HepG2 (cell line): ENCODE measurements around the gene CUL2. TPM values are rescaled to one million over a fixed set of nuclear protein-coding genes. Genes with fewer than 3 reads are reported as not detected.
A peak's percentile ranks its signal among the peaks of the same experiment; 100 is the strongest.

ENCODE experiments used
- FOXM1 ChIP-seq: sonication (generic); formaldehyde crosslinking; IDR thresholded peaks from 2 replicates; pipeline ENCODE4 v1.5.0; 2020; ENCODE audit warnings: missing genetic modification reagents
- FOXP1 ChIP-seq, 2 experiments: fragments of 450-650 bp in 1 of 2; IDR thresholded peaks; 2 replicates each; pipeline ENCODE4 v1.6.1; 2017 to 2018; ENCODE audit warnings: antibody characterized with exemption in 1 of 2
- GATAD2A ChIP-seq: IDR thresholded peaks from 2 replicates; pipeline ENCODE4 v1.6.1; 2016
- GTF3A ChIP-seq: sonication (generic); formaldehyde crosslinking; conservative IDR thresholded peaks from 2 replicates; pipeline ENCODE4 v1.4.0; 2020; ENCODE audit warnings: mild to moderate bottlenecking, missing genetic modification reagents
- IKZF1 ChIP-seq: fragments of 450-650 bp; IDR thresholded peaks from 2 replicates; pipeline ENCODE4 v1.7.1; 2016
- KLF9 ChIP-seq: IDR thresholded peaks from 2 replicates; pipeline ENCODE4 v1.6.1; 2016; ENCODE audit warnings: low read depth
- PCBP2 ChIP-seq: fragments of 200-400 bp; formaldehyde crosslinking; optimal IDR thresholded peaks from 2 replicates; pipeline ENCODE3; 2018; ENCODE audit warnings: low read length, low read depth; ENCODE audit not compliant: poor library complexity, severe bottlenecking
- PHF20 ChIP-seq: sonication (generic); formaldehyde crosslinking; IDR thresholded peaks from 2 replicates; pipeline ENCODE4 v1.5.0; 2020; ENCODE audit warnings: mild to moderate bottlenecking, missing genetic modification reagents
- PITX1 ChIP-seq: sonication (generic); formaldehyde crosslinking; IDR thresholded peaks from 2 replicates; pipeline ENCODE4 v1.5.1; 2020; ENCODE audit warnings: mild to moderate bottlenecking, missing genetic modification reagents
- RCOR2 ChIP-seq: IDR thresholded peaks from 2 replicates; pipeline ENCODE4 v1.6.1; 2016; ENCODE audit warnings: missing biosample characterization, missing genetic modification reagents
- SNAI1 ChIP-seq: sonication (generic); formaldehyde crosslinking; IDR thresholded peaks from 2 replicates; pipeline ENCODE4 v1.5.0; 2020; ENCODE audit warnings: mild to moderate bottlenecking, missing genetic modification reagents, borderline replicate concordance
- SP4 ChIP-seq: sonication (generic); formaldehyde crosslinking; IDR thresholded peaks from 2 replicates; pipeline ENCODE4 v1.8.1; 2023; ENCODE audit warnings: mild to moderate bottlenecking, missing genetic modification reagents
- TCF12 ChIP-seq, 2 experiments: fragments of 450-650 bp in 1 of 2; sonication (generic) in 1 of 2; formaldehyde crosslinking in 1 of 2; IDR thresholded peaks; 2 replicates each; pipeline versions ENCODE4 v1.6.1 to v1.8.0; 2017 to 2022; ENCODE audit warnings: antibody characterized with exemption in 1 of 2, mild to moderate bottlenecking in 1 of 2, missing genetic modification reagents in 1 of 2, moderate library complexity in 1 of 2
- TMF1 ChIP-seq: sonication (generic); formaldehyde crosslinking; IDR thresholded peaks from 2 replicates; pipeline ENCODE4 v1.8.1; 2022; ENCODE audit warnings: low read depth, missing genetic modification reagents
- ZBTB34 ChIP-seq: sonication (generic); formaldehyde crosslinking; IDR thresholded peaks from 2 replicates; pipeline ENCODE4 v1.8.0; 2022; ENCODE audit warnings: mild to moderate bottlenecking, missing genetic modification reagents
- ZFP82 ChIP-seq: sonication (generic); formaldehyde crosslinking; IDR thresholded peaks from 2 replicates; pipeline ENCODE4 v1.5.1; 2020; ENCODE audit warnings: mild to moderate bottlenecking, missing genetic modification reagents, borderline replicate concordance
- ZNF251 ChIP-seq: sonication (generic); formaldehyde crosslinking; IDR thresholded peaks from 2 replicates; pipeline ENCODE4 v1.9.0; 2021; ENCODE audit warnings: mild to moderate bottlenecking, missing genetic modification reagents
- ZNF605 ChIP-seq: sonication (generic); formaldehyde crosslinking; IDR thresholded peaks from 2 replicates; pipeline ENCODE4 v1.8.0; 2022; ENCODE audit warnings: mild to moderate bottlenecking, missing genetic modification reagents
- ZNF614 ChIP-seq: IDR thresholded peaks from 2 replicates; pipeline ENCODE4 v1.6.1; 2018; ENCODE audit warnings: missing biosample characterization, missing genetic modification reagents, inconsistent platforms, borderline replicate concordance
- ZNF777 ChIP-seq: sonication (generic); formaldehyde crosslinking; IDR thresholded peaks from 2 replicates; pipeline ENCODE4 v1.4.0; 2020; ENCODE audit warnings: missing genetic modification reagents
- polyA plus RNA-seq, 8 experiments: library from polyadenylated mRNA; depleted of rRNA in 3 of 8; stranded (reverse) in 7 of 8; unstranded in 1 of 8; fragments of >200 nt; fragmentation: Illumina TruSeq in 4 of 8; extraction: Trizol in 4 of 8; gene quantifications; 2 replicates each; pipeline versions ENCODE4 v1.2.1 to v1.2.3, GENCODE V29; 2011 to 2016; ENCODE audit warnings: low read depth in 4 of 8, missing spikeins in 1 of 8, mixed read lengths in 1 of 8; ENCODE audit not compliant: insufficient read depth in 1 of 8
- total RNA-seq, 5 experiments: library from RNA; depleted of rRNA; stranded (reverse); fragments of >200 nt; fragmentation: Illumina TruSeq; extraction: Trizol; gene quantifications; 2 replicates each; pipeline ENCODE4 v1.2.3, GENCODE V29; 2016; ENCODE audit warnings: low read depth in 1 of 5
- TF ChIP-seq, protein P1 (sequence below): sonication (generic); formaldehyde crosslinking; IDR thresholded peaks from 2 replicates; pipeline ENCODE4 v1.5.0; 2020; ENCODE audit warnings: mild to moderate bottlenecking, missing genetic modification reagents
- TF ChIP-seq, protein P2 (sequence below): sonication (generic); formaldehyde crosslinking; IDR thresholded peaks from 2 replicates; pipeline ENCODE4 v1.4.0; 2020; ENCODE audit warnings: missing genetic modification reagents
- TF ChIP-seq, protein P3 (sequence below): IDR thresholded peaks from 2 replicates; pipeline ENCODE4 v1.4.0; 2020; ENCODE audit warnings: mild to moderate bottlenecking, missing genetic modification reagents

CUL2 gene
- total and polyA plus RNA-seq, 2 of the 13 experiments (the other 11 are each of a cell fraction or from before 2014, with no cell fraction given), result 9.6 to 33.1 TPM

- TF ChIP-seq, protein P1, sequence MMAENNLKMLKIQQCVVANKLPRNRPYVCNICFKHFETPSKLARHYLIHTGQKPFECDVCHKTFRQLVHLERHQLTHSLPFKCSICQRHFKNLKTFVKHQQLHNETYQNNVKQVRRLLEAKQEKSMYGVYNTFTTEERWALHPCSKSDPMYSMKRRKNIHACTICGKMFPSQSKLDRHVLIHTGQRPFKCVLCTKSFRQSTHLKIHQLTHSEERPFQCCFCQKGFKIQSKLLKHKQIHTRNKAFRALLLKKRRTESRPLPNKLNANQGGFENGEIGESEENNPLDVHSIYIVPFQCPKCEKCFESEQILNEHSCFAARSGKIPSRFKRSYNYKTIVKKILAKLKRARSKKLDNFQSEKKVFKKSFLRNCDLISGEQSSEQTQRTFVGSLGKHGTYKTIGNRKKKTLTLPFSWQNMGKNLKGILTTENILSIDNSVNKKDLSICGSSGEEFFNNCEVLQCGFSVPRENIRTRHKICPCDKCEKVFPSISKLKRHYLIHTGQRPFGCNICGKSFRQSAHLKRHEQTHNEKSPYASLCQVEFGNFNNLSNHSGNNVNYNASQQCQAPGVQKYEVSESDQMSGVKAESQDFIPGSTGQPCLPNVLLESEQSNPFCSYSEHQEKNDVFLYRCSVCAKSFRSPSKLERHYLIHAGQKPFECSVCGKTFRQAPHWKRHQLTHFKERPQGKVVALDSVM (CRISPR knock-in tag), result peak; percentile 99
- TF ChIP-seq ZFP82 (CRISPR knock-in tag) (no peak), IKZF1 (no peak), PHF20 (CRISPR knock-in tag) (peak; percentile 71), ZBTB34 (CRISPR knock-in tag) (no peak), PITX1 (peak; percentile 44; the same call in 1 of the 2 replicates), GTF3A (CRISPR knock-in tag) (peak; percentile 83; the same call in 1 of the 2 replicates), ZNF251 (0 out of 2 replicates have a peak, but pooled peaks have one; percentile 27), TCF12 (IDR thresholded peaks at IDR 0.05) (no peak), TCF12 (CRISPR knock-in tag; IDR thresholded peaks at IDR 0.05) (peak; percentile 50; the same call in 1 of the 2 replicates), RCOR2 (CRISPR knock-in tag) (peak; percentile 39; the same call in 1 of the 2 replicates), SP4 (CRISPR knock-in tag) (peak; percentile 27; the same call in 1 of the 2 replicates), TMF1 (no peak), KLF9 (CRISPR knock-in tag) (no peak), FOXP1 (IDR thresholded peaks at IDR 0.05) (no peak), FOXP1 (CRISPR knock-in tag; IDR thresholded peaks at IDR 0.05) (peak; percentile 53), PCBP2 (no peak), GATAD2A (CRISPR knock-in tag) (peak; percentile 12; the same call in 1 of the 2 replicates), FOXM1 (no peak; the same call in 1 of the 2 replicates), ZNF605 (CRISPR knock-in tag) (peak; percentile 84), ZNF614 (CRISPR knock-in tag) (peak; percentile 73; the same call in 1 of the 2 replicates), ZNF777 (CRISPR knock-in tag) (no peak; the same call in 1 of the 2 replicates), SNAI1 (CRISPR knock-in tag) (no peak)
- TF ChIP-seq, protein P2, sequence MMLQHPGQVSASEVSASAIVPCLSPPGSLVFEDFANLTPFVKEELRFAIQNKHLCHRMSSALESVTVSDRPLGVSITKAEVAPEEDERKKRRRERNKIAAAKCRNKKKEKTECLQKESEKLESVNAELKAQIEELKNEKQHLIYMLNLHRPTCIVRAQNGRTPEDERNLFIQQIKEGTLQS (CRISPR knock-in tag), result no peak
- TF ChIP-seq, protein P3, sequence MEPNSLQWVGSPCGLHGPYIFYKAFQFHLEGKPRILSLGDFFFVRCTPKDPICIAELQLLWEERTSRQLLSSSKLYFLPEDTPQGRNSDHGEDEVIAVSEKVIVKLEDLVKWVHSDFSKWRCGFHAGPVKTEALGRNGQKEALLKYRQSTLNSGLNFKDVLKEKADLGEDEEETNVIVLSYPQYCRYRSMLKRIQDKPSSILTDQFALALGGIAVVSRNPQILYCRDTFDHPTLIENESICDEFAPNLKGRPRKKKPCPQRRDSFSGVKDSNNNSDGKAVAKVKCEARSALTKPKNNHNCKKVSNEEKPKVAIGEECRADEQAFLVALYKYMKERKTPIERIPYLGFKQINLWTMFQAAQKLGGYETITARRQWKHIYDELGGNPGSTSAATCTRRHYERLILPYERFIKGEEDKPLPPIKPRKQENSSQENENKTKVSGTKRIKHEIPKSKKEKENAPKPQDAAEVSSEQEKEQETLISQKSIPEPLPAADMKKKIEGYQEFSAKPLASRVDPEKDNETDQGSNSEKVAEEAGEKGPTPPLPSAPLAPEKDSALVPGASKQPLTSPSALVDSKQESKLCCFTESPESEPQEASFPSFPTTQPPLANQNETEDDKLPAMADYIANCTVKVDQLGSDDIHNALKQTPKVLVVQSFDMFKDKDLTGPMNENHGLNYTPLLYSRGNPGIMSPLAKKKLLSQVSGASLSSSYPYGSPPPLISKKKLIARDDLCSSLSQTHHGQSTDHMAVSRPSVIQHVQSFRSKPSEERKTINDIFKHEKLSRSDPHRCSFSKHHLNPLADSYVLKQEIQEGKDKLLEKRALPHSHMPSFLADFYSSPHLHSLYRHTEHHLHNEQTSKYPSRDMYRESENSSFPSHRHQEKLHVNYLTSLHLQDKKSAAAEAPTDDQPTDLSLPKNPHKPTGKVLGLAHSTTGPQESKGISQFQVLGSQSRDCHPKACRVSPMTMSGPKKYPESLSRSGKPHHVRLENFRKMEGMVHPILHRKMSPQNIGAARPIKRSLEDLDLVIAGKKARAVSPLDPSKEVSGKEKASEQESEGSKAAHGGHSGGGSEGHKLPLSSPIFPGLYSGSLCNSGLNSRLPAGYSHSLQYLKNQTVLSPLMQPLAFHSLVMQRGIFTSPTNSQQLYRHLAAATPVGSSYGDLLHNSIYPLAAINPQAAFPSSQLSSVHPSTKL, result peak; percentile 49
Measured at GRCh38 chr10:35126530-35127288, 36.6 kb upstream of the CUL2 start, which contains the start of gene CREM (continued).
